Measurements from ENCODE around the gene ANKS3.

GRCh38 chr16:4663465-4663776 lies 70.7 kb downstream of the ANKS3 start:
- TF ChIP-seq CTCF (IDR thresholded peaks at IDR 0.05) (no peak), POLR2AphosphoS5 (IDR thresholded peaks at IDR 0.05; ENCODE audit: low read depth, low read length) (no peak)

All from Panc1 (cell line).